ENCODE data around the gene B3GNT3.

- TF ChIP-seq CTCF (conservative IDR thresholded peaks at IDR 0.05 in 1 of 2, IDR thresholded peaks at IDR 0.05 in 1 of 2; ENCODE audit: low read depth in 1 of 2, low read length in 2 of 2) (no peak), EZH2 (IDR thresholded peaks at IDR 0.05; ENCODE audit: low read length, missing control alignments) (no peak)
These were observed 52.8 kb downstream of the B3GNT3 start, which contains the start of gene JAK3 for GRCh38 chr19:17847538-17848366.

All from fibroblast of lung (primary cell).